Measurements from ENCODE around the gene IL1B. TPM values are rescaled to one million over a fixed set of nuclear protein-coding genes. Genes with fewer than 3 reads are reported as not detected.

Gene IL1B
- total and polyA plus RNA-seq, 2 experiments from 2014 or later, result 0.86 to 2.2 TPM

- Histone ChIP-seq H3K4me3 (no peak overlapping the region), H2AFZ (no peak overlapping the region), H3K79me2 (ENCODE audit: insufficient read depth) (no peaks in the 10 kb centered on the region), H3K9me2 (ENCODE audit: insufficient read depth) (no peaks in the 10 kb centered on the region; the same call in 1 of the 2 replicates), H3F3A (ENCODE audit: insufficient read depth) (peaks cover 21% of the 10 kb centered on the region), H3K9me3 (ENCODE audit: low read depth) (no peaks in the 10 kb centered on the region), H4K20me1 (ENCODE audit: insufficient read depth) (no peaks in the 10 kb centered on the region), H3K27me3 (replicated peaks; ENCODE audit: insufficient read depth) (no peaks in the 10 kb centered on the region), H3K27ac (no peak overlapping the region), H3K4me2 (ENCODE audit: unreplicated experiment) (no peak overlapping the region), H3K36me3 (ENCODE audit: low read depth) (no peaks in the 10 kb centered on the region), H3K4me1 (ENCODE audit: insufficient read depth) (peaks cover 17% of the 10 kb centered on the region), H3K9ac (no peak overlapping the region)
- no peak for DNase-seq
- 63 to 65% methylated on average over 5 of the region's 5 CpGs for WGBS, 2 experiments (ENCODE audit: low coverage in 1 of 2, low lambda C conversion rate in 2 of 2, missing lambda C conversion rate in 2 of 2)
- no peak for TF ChIP-seq EZH2phosphoT487 (IDR thresholded peaks at IDR 0.05; ENCODE audit: insufficient read depth, low read depth)
- no peak for TF ChIP-seq EZH2 (IDR thresholded peaks at IDR 0.05; ENCODE audit: insufficient read depth, poor library complexity, severe bottlenecking)
- in situ Hi-C loops (cut with MboI), result no loop called here
Observed at GRCh38 chr2:112792419-112792818, 44.2 kb downstream of the IL1B start.

GRCh38 chr2:112791693-112792230 is 44.8 kb downstream of the IL1B start:
- Histone ChIP-seq H3F3A (ENCODE audit: insufficient read depth) (peaks cover 21% of the 10 kb centered on the region), H3K9ac (no peak overlapping the region), H3K36me3 (ENCODE audit: low read depth) (no peaks in the 10 kb centered on the region), H3K4me3 (no peak overlapping the region), H3K9me2 (ENCODE audit: insufficient read depth) (no peaks in the 10 kb centered on the region; the same call in 1 of the 2 replicates), H3K9me3 (ENCODE audit: low read depth) (no peaks in the 10 kb centered on the region), H3K4me1 (ENCODE audit: insufficient read depth) (peaks cover 17% of the 10 kb centered on the region), H4K20me1 (ENCODE audit: insufficient read depth) (no peaks in the 10 kb centered on the region), H3K27me3 (replicated peaks; ENCODE audit: insufficient read depth) (no peaks in the 10 kb centered on the region), H3K4me2 (ENCODE audit: unreplicated experiment) (no peak overlapping the region), H3K79me2 (ENCODE audit: insufficient read depth) (no peaks in the 10 kb centered on the region), H2AFZ (no peak overlapping the region), H3K27ac (no peak overlapping the region)
- no peak for DNase-seq
- TF ChIP-seq EZH2 (IDR thresholded peaks at IDR 0.05; ENCODE audit: insufficient read depth, poor library complexity, severe bottlenecking), result no peak
- TF ChIP-seq EZH2phosphoT487 (IDR thresholded peaks at IDR 0.05; ENCODE audit: insufficient read depth, low read depth), result no peak
- WGBS, 2 experiments (ENCODE audit: low coverage in 1 of 2, low lambda C conversion rate in 2 of 2, missing lambda C conversion rate in 2 of 2), result 96 to 97% methylated on average over 3 of the region's 3 CpGs
- in situ Hi-C loops (cut with MboI), result no loop called here

- DNase-seq, result no peak
- Histone ChIP-seq H3K4me3 (no peak overlapping the region), H3F3A (ENCODE audit: insufficient read depth) (peaks cover 21% of the 10 kb centered on the region), H3K9me2 (ENCODE audit: insufficient read depth) (no peaks in the 10 kb centered on the region; the same call in 1 of the 2 replicates), H3K27me3 (replicated peaks; ENCODE audit: insufficient read depth) (no peaks in the 10 kb centered on the region), H3K4me2 (ENCODE audit: unreplicated experiment) (no peak overlapping the region), H2AFZ (no peak overlapping the region), H3K79me2 (ENCODE audit: insufficient read depth) (no peaks in the 10 kb centered on the region), H3K36me3 (ENCODE audit: low read depth) (no peaks in the 10 kb centered on the region), H3K27ac (no peak overlapping the region), H4K20me1 (ENCODE audit: insufficient read depth) (no peaks in the 10 kb centered on the region), H3K9ac (no peak overlapping the region), H3K9me3 (ENCODE audit: low read depth) (no peaks in the 10 kb centered on the region), H3K4me1 (ENCODE audit: insufficient read depth) (peaks cover 17% of the 10 kb centered on the region)
- TF ChIP-seq EZH2 (IDR thresholded peaks at IDR 0.05; ENCODE audit: insufficient read depth, poor library complexity, severe bottlenecking) (no peak), EZH2phosphoT487 (IDR thresholded peaks at IDR 0.05; ENCODE audit: insufficient read depth, low read depth) (no peak)
- in situ Hi-C loops (cut with MboI), result no loop called here
- 82 to 86% methylated on average over 3 of the region's 3 CpGs for WGBS, 2 experiments (ENCODE audit: low coverage in 1 of 2, low lambda C conversion rate in 2 of 2, missing lambda C conversion rate in 2 of 2)
Observed at GRCh38 chr2:112791019-112791418, 45.6 kb downstream of the IL1B start.

GRCh38 chr2:112790305-112790704 is 46.3 kb downstream of the IL1B start:
- TF ChIP-seq EZH2 (IDR thresholded peaks at IDR 0.05; ENCODE audit: insufficient read depth, poor library complexity, severe bottlenecking) (no peak), EZH2phosphoT487 (IDR thresholded peaks at IDR 0.05; ENCODE audit: insufficient read depth, low read depth) (no peak)
- H3F3A ChIP-seq (ENCODE audit: insufficient read depth), result peaks cover 21% of the 10 kb centered on the region

More at GRCh38 chr2:112790305-112790704, 46.3 kb downstream of the IL1B start:
- in situ Hi-C loops (cut with MboI), result no loop called here
- WGBS, 2 experiments (ENCODE audit: low coverage in 1 of 2, low lambda C conversion rate in 2 of 2, missing lambda C conversion rate in 2 of 2), result 76 to 78% methylated on average over 5 of the region's 5 CpGs
- H3K36me3 ChIP-seq (ENCODE audit: low read depth), result no peaks in the 10 kb centered on the region
- no peak overlapping the region for H3K27ac ChIP-seq
- no peaks in the 10 kb centered on the region; the same call in 1 of the 2 replicates for H3K9me2 ChIP-seq (ENCODE audit: insufficient read depth)
- no peaks in the 10 kb centered on the region for H4K20me1 ChIP-seq (ENCODE audit: insufficient read depth)
- no peak overlapping the region for H3K9ac ChIP-seq
- DNase-seq, result no peak
- no peak overlapping the region for H3K4me3 ChIP-seq
- no peaks in the 10 kb centered on the region for H3K27me3 ChIP-seq (replicated peaks; ENCODE audit: insufficient read depth)
- peaks cover 17% of the 10 kb centered on the region for H3K4me1 ChIP-seq (ENCODE audit: insufficient read depth)
- H2AFZ ChIP-seq, result no peak overlapping the region
- H3K79me2 ChIP-seq (ENCODE audit: insufficient read depth), result no peaks in the 10 kb centered on the region
- no peaks in the 10 kb centered on the region for H3K9me3 ChIP-seq (ENCODE audit: low read depth)
- H3K4me2 ChIP-seq (ENCODE audit: unreplicated experiment), result no peak overlapping the region

Data from GM23248 (cell line).